ENCODE measurements around the gene MED25. TPM values are rescaled to one million over a fixed set of nuclear protein-coding genes. Genes with fewer than 3 reads are reported as not detected.
"Not testable (repeated sequence)": the region's sequence is repeated elsewhere in the genome, so short reads cannot be mapped to it uniquely, and the experiment has no call there.

The MED25 gene
- polyA plus RNA-seq, 3 donors, result 70.0 to 77.3 (median 75.0) TPM

DNA sequence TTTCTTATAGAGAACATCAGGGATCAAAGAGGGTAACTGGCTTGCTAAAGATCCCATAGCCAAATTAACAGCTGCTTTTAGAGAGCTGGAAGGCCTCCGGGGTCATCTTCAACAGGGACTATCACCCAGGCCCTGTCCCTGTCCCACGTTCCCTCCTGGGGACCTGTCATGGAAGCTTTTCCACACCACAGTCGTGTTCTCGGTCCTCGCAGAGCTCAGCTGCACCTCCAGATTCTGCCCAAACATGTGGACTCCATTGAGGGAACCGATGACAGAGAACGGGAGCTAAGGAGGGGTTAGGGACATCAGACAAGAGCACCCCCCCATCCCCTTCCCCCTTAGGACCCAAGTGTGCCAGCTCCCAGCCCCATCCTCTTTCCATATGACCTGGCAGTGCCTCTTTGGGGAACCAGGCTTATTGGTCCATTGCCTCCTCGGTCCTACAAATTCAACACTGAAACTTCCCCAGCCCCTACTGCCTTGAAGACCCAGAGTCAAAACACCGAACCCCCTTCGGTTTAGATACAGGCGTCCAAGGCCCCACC lies 5.6 kb upstream of the MED25 start:
- no peak for DNase-seq

DNA sequence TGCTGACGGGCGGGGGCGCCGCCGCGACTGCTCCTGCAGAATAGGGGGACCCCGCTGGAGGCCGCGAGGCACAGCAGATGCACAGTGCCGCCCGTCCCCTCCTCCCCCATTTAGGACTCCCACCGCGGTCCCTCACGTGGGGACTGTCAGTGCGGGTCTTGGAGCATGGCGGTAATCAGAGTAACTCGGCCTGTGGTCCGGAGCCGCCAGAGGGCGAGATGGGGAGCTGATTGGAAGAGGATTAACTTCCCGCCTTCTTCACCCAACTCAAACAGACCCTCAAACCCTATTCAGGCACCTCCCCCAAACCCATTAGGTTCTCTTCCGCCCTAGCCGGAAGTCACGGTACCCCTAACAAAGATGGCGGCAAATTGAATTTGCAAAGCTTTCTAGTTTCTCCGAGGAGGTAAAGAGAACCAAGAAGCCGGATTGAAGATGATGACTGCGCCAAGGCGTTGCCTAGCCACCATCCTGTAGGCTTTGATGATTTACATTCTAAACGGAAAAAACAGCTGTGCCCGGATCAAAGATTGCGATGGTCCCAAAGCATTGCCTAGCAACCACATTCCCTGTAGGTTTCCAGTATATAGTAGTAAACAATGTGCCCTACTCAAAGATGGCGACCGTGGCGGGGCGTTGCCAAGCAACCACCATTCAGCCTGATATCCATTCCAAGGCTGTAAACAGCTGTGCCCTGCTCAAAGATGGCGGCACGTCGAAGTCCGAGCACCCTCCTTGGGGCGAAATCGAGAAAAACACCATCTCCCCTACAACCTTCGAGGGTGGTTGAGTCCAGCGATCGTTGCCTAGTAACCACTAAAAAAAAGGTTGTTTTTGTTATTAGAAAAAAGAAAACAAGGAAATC lies 4.9 kb upstream of the MED25 start, which contains the start of gene FUZ:
Gene FUZ (minus strand): TSS at position 296 of the 865 bp plus-strand sequence. CDS start 186 bp downstream, at position 110.
- DNase-seq, result peak; percentile 99

DNA sequence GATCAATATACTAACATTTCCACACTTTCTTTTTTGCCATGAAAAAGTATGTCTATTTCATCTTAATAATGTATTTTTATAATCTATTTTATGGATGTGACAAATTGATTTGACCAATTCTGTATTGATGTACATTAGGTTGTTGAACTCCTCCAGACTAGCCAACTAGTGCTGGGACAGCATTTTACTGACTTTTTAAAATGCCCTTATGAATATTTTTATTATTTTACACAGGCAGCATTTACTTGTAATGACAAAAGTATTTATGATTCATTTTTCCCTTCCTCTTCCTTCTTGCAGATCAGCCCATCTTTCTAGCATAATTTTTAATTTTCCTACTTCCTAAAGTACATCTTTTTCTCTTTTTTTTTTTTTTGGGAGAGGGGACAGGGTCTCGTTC lies 4.1 kb upstream of the MED25 start:
- no peak for DNase-seq

DNA sequence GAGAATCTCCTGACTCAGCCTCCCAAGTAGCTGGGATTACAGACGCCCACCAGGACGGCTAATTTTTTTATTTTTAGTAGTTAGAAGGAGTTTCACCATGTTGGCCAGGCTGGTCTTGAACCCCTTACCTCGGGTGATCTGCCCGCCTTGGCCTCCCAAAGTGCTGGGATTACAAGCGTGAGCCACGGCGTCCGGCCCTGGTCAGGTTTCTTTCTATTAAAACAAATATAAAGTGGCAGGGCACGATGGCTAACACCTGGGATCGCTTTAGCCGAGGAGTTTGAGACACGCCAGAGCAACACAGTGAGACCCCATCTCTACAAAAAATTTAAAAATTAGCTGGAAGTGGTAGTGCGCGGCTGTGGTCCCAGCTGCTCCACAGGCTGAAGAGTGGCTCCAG lies 1.5 kb upstream of the MED25 start:
- DNase-seq, result no peak

DNA sequence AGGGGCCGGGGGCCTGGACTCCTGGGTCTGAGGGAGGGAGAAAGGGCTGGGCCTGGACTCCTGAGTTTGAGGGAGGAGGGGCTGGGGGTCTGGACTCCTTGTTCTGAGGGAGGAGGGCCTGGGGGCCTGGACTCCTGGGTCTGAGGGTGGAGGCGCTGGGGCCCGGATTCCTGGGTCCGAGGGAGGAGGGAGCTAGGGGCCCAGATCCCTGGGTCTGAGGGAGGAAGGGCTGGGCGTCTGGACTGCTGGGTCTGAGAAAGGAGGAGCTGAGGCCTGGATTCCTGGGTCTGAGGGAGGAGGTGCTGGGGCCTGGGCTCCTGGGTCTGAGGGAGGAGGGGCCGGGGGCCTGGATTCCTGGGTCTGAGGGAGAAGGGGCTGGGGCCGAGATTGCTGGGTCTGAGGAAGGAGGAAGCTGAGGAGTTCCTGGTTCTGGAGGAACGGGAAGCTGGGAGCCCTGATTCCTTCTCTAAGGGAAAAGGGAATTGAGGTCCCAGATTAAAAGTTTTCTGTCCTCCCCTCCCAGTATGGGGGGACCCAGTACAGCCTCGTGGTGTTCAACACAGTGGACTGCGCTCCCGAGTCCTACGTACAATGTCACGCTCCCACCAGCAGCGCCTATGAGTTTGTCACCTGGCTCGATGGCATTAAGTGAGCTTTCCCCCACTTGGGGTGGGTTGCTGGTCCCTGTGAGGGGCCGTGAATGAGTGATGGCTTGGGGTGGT lies 721 bp downstream of the MED25 start:
- DNase-seq, result peak; percentile 16

DNA sequence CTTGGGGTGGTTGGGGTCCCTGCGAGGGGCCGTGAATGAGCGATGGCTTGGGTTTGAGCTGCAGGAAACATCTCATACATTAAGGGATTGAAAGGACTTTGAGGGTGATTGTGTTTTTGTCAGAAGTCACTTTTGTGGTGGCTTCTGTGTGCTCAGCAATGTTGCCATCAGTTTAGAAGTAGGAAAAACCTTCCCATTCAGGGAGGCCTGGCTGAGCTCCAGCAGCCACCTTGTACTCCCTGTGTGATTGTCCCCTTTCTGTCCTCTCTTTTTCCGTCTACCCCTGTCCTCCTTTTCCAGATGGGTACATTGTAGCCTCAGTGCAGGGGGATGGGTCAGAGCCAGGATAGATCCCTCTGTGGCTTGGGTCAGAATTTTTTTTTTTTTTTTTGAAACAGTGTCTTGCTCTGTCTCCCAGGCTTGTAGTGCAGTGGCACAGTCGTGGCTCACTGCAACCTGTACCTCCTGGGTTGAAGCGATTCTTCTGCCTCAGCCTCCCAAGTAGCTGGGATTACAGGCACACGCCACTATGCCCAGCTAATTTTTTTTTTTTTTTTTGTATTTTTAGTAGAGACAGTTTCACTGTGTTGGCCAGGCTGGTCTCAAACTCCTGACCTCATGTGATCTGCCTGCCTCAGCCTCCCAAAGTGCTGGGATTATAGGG lies 1.5 kb downstream of the MED25 start:
- not testable (repeated sequence) for DNase-seq

DNA sequence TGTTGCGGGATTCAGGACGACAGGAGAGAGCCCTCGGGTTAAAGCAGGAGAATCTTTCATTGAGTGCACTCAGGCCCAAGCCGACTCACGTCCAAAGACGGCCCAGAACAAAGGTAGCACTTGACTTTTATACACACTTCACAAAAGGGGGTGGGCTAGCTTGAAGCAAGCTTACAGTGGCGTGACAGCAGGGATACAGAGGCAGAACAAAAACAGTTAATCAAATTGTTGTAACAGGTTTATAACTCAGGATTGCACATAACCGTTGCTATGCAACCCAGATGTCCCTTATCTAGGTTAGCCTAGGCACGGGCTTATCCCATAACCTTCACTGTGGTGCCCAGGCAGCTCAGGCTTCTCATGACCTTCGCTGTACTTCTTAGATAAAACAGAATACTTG lies 2.0 kb downstream of the MED25 start:
- peak; percentile 19 for DNase-seq

DNA sequence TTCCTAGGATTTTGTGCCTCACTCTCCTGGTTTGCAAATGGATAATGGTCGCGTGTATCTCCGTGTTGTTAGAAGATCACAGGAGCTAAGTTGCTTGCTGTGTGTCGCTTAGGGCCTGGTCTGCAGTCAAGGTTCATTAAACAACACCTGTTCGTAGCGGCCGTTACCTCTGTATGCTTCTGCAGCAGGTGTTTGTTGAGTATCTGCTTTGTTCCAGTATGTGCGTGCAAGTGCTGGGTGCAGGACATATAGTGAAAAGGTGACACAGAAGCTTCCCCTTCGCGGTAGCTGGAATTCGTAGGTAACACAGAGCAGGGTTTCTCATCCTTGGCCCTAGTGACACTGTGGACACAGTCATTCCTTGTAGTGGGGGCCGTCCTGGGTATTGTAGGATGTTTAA lies 5.4 kb downstream of the MED25 start:
- DNase-seq, result no peak

DNA sequence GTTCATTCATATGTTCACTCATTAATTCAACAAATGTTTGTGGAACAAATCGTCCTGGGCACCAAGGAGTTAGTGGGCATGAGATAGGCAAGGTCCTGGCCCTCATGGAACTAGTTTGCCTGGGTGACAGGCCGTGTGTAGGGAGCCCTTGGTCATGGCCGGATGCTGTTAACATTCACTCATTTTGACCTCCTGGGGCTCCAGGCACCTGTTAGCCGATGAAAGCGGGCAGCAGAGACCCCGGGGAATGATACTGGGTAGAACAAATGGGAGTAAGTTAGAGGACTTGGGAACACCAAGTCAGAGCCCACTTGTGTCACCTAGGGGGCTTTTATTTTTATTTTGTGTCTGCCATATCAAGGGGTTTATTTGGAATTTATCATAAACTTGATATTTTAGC lies 6.6 kb downstream of the MED25 start:
- no peak for DNase-seq

DNA sequence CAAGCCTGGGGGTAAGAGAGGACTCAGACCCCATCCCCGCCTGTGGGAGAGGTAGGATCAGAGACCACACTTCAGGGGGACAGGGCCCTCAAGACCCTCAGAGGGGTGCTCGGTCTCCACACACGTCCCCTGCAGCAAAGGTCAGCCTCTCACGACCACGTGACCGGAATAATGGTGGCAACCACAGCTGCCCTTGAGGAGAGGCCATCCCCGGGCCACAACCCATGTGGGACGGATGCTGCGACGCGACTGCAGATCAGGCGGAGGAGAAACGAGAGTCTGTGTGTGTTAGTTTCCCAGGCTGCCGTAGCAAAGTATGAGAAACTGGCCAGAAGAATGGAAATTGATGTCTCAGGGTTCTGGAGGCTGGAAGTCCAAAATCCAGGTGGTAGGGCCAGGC lies 8.9 kb downstream of the MED25 start:
- no peak for DNase-seq

DNA sequence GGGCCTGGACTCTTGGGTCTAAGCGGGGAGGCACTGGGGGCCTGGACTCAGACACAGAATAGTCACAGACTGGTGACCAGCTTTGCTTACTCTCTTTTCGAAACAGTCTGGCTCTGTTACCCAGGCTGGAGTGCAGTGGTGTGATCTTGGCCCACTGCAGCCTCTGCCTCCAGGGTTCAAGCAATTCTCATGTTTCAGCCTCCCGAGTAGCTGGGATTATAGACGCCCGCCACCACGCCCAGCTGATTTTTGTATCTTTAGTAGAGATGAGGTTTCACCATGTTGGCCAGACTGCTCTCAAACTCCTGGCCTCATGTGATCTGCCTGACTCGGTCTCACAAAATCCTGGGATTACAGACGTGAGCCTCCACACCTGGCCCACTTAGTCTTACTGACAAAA lies 11.1 kb downstream of the MED25 start:
- no peak for DNase-seq

DNA sequence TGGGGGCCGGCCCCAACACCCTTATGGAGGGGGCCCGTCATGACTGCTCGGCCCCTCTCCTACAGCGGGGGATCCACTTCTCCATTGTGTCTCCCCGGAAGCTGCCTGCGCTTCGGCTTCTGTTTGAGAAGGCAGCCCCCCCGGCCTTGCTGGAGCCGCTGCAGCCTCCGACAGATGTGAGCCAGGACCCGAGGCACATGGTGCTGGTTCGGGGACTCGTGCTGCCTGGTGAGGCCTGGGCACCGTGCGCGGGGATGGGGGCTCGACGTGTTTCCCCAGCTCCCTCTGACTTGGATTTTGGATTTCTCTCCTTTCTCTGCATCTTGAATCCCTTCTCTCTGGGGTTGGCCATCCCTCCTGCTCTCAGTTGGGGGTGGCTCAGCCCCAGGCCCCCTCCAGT lies 11.6 kb downstream of the MED25 start:
- no peak for DNase-seq

DNA sequence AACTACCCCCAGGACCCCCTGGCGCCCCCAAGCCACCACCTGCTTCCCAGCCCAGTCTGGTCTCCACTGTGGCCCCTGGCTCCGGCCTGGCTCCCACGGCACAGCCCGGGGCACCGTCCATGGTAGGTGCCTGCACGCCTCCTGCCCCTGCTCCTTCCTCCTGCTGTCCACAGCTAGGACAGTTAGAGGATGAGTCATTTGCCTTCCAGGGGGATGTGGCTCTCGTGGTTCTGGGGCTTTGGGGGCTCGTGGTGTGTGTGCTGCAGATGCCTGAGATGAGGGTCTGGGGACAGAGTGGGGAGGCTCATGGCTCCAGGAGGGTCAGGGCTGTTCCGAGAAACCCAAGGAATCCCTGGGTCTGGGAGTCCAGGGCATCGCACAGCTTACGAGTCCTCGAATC lies 12.7 kb downstream of the MED25 start:
- DNase-seq, result no peak

DNA sequence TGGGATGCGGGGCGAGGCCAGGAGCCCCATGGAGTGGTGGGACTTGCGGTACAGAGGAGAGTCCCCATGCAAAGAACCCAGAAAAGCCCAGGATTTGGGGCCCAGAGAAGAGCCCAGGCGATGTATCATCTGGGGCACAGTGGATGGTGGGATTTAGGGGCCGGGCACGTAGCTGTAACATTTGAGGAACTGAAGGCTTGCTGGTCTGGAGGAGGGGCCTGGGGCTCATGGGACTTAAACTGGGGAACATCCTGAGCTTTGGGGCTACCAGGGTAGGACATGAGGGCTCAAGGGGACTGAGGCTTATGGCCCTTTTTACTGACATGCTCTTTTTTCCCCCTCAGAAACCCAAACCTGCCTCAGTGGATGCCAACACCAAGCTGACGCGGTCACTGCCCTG lies 13.5 kb downstream of the MED25 start:
- DNase-seq, result no peak

DNA sequence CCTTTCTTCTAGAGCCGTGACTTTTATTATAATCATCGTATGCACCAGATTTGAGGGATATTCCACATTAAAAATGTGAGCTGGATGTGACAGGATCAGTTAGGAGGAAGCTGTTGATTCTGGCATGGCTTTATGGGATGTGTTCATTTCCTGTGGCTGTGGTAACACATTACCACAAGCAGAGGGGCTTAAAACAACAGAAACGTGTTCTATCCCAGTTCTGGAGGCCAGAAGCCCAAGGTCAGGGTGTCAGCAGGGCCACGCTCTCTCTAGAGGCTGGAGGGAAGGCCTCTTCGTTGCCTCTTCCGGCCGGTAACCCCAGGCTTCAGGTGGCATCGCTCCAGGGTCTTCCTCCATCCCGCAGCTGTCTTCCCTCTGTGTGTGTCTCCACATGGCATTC lies 14.5 kb downstream of the MED25 start:
- DNase-seq, result no peak

DNA sequence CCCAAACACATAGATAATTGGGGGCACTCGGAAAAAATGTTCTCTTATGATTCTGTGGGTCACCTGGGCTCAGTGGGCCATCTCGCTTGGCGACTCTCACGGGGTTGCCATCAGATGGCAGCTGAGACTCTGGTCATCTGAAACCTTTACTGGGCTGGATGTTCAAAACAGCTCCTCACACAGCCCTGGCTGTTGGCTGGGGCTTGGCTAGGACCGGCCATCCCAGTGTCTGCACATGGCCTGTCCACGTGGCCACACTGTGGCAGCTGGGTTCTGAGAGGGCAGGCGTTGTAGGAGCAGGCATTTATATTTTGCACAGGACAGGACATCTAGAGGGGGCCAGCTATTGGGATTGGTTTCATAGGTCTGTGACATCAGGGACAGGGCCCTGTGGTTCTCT lies 15.5 kb downstream of the MED25 start:
- DNase-seq, result no peak

DNA sequence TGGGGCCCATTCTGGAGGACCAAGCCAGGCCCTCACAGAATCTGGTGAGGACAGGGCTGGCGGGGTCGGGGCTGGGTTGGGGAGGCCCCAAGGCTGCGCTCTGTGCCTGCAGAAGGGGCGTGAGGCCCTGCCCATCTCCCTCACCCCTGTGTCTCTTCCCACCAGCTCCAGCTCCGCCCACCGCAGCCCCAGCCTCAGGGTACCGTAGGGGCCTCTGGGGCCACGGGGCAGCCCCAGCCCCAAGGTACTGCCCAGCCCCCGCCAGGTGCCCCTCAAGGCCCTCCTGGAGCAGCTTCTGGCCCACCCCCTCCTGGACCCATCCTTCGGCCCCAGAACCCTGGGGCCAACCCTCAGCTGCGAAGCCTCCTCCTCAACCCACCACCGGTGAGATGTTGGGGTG lies 17.5 kb downstream of the MED25 start:
- DNase-seq, result no peak

DNA sequence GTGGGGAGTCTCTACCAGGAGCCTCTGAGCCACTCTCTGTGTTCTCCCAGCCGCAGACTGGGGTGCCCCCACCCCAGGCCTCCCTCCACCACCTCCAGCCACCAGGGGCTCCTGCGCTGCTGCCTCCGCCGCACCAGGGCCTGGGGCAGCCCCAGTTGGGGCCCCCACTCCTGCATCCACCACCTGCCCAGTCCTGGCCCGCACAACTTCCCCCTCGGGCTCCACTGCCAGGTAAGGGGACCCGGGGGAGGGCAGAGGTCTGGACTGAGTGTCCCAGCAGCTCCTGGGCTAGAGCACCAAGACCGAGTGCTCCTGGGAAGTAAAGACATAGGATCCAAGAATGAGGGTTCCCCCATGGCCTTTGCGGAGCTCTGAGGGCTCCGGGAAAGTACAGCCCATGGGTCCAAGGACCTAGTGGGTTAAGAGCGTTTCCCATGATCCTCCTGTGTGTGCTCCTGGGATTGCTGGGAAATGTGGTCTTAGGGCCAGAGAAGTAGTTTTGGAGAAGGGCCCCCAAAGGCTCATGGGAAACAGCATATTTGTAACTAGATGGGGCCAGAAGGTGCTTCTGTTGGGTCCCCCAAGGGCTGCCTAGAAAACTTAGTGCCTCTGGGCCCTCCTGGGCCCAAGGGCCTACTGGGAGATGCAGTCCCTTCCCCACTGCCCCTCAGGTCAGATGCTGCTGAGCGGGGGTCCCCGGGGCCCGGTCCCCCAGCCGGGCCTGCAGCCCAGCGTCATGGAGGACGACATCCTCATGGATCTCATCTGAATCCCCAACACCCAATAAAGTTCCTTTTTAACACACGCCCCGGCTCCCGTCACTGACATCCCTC lies 18.3 kb downstream of the MED25 start:
- DNase-seq, result no peak

DNA sequence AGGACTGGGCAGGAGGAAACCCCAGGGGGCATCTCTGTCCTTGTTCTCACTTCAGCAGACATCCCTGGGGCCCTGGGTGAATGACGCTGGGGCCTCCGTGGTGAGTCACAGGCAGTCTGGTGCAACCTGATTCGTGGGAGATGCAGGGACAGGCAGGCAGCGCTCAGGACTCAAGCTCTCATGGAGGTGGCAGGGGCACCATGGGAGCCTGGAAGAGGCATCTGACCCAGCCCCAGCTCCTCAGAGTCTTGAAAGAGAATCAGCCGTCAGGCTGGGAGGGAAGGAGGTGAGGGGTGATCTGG lies 18.9 kb downstream of the MED25 start:
- DNase-seq, result no peak

DNA sequence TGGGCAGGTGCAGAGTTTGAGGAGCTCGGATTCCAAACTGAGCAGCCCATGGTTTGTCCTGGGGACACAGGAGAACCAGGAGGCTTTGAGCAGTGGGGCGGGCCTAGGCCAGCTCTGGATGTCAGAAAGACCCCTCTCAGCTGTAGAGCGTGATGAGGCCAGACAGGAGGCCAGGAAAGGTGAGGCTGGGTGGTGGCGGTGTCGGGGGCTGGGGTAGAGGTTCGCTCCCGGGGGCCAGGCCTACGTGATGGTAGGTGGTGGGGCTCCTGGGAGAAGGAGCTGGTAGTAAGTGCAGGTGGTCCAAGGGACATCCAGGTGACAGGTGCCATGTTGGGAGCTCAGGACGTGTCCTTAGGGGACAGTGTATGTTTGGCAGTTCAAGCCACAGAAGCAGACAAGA lies 19.3 kb downstream of the MED25 start:
- DNase-seq, result no peak

DNA sequence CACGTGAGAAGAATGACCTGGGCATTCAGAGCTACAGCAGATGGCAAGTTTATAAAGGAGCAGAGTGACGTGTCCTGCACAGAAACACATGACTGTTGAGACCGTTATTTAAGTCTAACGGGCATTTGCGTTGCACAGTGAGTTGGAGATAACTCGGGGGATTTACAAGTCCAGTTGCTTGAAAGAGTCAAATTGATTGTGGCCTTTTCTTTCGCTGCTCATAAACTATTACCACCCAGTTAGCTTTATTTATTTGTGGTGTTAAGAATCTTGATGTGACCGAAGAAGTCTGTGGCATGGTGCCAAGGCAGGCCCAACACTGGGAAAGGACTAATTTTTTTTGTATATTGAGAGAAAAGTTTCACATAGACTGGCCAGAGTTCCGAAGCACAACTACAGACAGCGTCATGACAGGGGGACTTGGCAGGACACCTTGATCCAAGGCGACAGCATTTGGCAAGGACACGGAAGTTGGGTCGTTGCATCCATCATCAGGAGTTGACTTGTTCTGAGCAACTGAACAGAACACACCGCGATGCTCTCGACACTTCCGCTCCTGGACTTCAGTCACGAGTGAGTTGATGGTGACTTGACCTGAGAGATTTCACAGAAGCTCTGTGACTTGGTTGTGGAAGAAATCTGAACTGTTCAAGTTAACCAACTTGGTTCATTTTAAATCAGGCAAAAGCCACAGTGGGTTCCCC lies 20.9 kb downstream of the MED25 start:
- DNase-seq, result no peak
